GM12873 (cell line): Measurements from ENCODE around the gene SYNPO2.
A peak's percentile ranks its signal among the peaks of the same experiment; 100 is the strongest.

Source experiments
- TF ChIP-seq, protein P1 (sequence below): IDR thresholded peaks from 2 replicates; pipeline ENCODE4 v1.5.1; 2012; ENCODE audit warnings: low read depth, mild to moderate bottlenecking, moderate library complexity, low read length, control low read depth; ENCODE audit not compliant: insufficient read depth; ENCODE audit errors: missing control alignments

The SYNPO2 gene

DNA sequence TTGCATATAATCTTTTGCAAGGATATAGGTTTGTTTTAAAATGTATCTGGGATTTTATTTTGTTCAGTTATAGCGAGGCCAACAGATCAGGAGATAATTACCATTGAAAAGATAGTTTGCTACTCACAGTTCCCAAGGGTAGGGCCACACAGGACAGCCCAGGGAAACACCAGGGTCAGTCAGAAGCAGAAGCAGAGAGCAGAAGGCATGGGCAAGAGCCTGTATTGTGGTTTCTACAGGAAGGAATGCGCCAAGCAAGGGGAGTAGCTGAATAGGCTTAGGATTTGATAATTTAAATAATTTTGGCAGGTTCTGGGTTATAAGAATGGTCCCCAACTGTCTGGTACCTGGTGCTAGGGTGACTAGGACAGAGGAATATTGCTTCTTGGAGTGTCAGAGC lies 61.6 kb downstream of the SYNPO2 start:
- TF ChIP-seq, protein P1, sequence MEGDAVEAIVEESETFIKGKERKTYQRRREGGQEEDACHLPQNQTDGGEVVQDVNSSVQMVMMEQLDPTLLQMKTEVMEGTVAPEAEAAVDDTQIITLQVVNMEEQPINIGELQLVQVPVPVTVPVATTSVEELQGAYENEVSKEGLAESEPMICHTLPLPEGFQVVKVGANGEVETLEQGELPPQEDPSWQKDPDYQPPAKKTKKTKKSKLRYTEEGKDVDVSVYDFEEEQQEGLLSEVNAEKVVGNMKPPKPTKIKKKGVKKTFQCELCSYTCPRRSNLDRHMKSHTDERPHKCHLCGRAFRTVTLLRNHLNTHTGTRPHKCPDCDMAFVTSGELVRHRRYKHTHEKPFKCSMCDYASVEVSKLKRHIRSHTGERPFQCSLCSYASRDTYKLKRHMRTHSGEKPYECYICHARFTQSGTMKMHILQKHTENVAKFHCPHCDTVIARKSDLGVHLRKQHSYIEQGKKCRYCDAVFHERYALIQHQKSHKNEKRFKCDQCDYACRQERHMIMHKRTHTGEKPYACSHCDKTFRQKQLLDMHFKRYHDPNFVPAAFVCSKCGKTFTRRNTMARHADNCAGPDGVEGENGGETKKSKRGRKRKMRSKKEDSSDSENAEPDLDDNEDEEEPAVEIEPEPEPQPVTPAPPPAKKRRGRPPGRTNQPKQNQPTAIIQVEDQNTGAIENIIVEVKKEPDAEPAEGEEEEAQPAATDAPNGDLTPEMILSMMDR, result no peak

DNA sequence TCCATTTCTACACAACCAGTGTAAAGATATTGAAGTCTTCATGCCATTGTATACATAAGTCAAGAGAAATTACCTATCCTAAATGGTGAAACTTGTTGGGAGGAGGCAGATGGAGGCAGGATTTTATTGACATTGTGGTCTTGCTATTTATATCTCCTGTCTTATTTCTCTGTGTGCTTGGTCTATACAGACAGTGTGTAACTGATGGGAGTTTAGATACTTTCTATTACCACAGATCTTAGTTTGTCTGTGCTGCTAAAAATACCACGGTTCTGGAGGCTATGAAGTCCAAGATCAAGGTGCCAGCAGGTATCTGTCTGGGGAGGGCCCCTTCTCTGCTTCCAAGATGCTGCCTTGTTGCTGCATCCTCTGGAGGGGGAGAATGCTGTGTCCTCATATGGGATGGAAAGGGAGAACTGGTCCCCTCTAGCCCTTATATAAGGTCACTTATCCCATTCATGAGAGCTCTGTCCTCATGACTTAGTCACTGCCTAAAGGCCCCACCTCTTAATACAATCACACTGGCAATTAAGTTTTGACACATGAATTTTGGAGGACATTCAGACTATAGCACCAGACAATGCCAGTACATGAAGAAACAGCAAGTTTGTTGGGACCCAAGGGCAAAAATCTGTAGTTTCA lies 62.4 kb downstream of the SYNPO2 start:
- TF ChIP-seq, protein P1, result no peak

DNA sequence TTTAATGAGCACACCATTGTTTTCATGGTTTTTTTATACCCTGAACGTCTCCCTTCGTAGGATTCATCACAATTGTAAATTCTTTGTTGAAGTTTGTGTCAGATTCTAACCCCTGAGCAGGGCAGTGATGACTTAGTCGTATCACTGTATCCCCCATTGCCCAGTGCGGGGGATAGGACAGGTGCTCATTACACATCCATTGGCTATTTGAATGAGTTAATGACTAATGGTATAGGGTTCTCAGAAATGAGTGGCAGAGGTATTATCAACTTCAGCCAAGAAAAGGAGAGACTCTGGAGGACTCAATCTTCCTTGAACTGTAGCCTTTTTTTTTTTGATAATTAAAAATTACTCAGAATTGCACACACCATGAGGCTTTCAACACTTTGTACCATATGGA lies 64.6 kb downstream of the SYNPO2 start:
- TF ChIP-seq, protein P1, result no peak

DNA sequence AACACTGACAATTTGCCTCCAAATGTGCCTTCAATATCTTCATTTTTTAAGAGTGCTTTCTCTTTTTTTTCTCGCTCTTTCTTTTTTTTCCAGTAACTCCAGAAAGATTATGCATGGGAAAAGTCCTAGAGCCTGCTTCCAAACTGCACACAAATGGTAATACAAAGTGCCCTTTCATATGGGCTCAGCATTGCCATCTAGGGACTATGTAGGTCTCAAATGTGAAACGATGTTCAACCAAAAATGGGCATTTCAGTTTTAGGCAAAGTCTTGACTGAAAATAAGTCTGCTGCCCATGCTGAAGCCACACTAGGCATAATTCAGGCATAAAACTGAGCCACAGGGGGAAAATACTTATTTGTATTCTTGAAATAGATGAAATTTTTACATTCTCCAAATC lies 65.6 kb downstream of the SYNPO2 start:
- TF ChIP-seq, protein P1, result peak; percentile 17

DNA sequence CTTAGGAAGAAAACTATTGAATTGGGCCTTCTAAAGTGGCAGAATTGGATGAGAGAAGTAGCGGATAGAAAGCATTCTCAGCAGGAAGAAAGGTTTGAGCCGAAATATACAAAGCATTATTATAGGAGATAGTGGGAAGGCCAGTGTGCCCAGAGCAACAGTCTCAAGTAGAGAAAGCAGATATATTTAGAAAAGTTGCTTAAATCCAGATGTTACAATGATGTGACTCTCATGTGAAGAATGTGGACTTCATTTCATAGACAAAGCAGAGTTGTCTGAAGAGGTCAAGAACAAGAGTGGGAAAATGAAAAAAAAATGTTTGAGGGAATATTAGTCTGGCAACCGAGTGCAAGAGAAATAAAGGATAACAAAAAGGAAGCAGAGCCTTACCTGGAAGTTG lies 66.9 kb downstream of the SYNPO2 start:
- TF ChIP-seq, protein P1, result no peak

DNA sequence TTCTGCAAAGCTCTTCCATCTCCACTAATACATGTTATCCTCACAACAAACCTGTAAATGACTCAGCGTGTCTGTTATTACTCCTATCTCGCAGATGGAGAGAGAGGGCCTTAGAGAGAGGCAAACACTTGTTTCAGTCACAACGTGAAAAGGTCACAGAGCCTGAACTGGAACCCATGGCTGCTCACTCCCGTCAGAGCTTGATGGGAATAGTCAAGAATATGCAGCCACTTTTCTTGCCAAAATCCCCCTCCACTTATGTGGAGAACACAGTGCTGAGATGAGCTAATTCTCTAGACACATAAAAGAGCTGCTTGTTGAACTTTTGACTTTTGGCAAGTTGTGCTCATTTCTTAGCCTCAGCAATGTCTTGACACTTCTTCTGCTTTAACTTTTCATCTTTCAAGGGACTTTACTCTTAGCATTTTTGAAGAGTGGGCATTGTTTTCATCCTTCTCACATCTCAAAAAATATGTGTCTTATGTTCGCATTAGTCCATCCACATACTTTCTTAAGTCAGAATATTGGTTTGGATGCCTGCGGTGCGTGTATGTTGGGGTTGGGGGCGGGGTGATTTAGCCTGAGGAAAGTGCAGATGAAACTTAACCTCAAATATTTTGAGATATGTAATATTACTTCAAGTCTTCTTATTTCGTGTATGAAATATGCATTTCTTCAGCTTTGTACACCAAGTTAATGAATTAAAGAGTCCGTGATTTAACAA lies 69.2 kb downstream of the SYNPO2 start:
- TF ChIP-seq, protein P1, result no peak

DNA sequence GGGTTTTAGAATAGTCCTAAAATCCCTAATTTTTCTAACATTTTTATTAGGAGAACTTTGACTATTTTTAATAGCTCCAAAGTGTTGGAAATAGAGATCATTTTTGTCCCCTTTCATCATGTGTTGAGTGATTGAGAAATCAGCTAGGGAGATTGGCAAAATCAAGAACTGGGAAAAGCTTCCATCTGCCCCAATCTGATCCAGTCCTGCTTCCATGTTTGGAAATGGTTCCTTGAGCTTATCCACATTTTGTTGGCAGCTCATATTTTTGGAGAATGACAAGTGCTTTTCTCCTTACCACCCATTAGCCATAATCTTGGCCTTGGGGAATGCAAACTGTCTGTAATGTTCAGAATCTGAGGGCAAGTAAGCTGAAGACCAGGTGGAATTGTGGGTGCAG lies 73.9 kb downstream of the SYNPO2 start:
- TF ChIP-seq, protein P1, result no peak
